Middle frontal gyrus (tissue), 1 donor: ENCODE measurements around the gene MMEL1.

ENCODE experiments used
- DNase-seq: peaks from one replicate; pipeline ENCODE4 v3.0.0-alpha.2; 2015; ENCODE audit warnings: low spot score; ENCODE audit errors: extremely low spot score

Gene MMEL1

DNA sequence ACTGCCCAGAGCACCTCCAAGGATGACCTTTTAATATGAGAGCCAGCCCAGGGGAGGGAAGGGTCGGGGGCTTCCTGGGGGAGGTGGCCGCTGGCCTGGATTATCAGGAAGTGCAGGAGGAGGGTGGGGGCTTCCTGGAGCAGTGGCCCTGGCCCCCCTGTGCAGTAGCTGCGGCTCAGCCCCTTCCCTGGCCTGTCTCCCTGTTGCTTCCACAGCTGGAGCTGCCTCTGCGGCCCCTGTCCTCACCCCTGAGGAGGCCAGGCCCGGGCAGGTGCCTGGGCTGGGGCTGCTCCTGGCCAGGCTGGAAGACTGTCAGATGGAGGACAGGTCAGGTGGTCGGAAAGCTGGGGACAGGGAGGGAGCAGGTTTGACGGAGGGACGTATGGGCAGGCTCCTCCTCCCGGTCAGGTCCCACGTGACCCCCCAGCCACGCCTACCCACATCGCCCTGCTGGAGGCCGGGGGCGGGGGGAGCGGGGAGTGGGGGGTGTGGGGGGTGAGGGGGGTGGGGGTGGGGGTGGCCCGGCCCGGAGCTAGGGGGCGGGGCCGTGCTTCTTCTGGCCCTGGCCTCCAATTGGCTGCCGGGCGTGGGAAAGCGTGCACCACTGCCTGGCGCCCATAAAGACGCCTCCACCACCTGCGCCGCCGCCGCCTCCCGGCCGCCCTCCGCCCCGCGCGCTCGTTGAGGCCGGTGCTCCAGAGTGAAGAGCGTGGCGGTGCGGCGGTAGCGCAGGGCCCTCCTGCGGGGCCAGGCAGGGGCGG, 86.9 kb downstream of the MMEL1 start:
- no peak for DNase-seq

DNA sequence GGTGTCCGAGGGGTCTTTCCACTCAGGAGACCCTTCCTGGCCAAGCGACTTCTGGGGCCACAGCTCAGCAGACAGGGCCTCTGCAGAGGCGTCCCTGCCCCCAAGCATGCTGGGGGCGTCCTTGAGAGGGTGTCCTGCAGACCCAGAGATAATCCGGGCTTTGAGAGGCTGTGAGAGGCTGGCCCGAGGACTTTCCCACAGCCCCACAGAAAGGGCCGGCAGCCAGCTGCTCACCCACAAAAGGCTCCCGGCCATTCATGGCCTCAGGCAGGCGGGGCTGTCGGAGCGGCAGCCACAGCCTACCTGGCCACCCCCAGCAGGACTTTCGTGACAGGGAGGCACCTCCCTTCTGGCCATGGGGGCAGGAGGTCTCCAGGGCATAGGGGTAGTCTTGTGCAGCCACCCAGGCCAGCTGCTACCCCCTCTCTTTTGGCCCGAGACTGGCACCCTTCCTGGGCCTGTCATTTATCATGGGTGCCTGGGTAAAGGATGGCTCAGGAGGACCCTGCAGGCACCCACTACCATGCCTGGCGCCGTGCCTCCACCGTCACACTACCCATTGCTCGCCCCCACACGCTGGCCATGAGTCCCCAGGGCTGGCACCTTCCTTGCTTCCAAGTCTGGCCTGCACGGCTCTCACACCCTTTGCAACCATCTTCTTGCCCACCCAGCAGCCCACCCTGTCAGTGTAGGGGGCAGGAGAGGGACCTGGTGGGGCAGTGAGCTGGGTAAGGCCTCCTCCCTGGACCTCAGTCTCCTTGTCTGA, 87.8 kb downstream of the MMEL1 start:
- DNase-seq, result no peak

DNA sequence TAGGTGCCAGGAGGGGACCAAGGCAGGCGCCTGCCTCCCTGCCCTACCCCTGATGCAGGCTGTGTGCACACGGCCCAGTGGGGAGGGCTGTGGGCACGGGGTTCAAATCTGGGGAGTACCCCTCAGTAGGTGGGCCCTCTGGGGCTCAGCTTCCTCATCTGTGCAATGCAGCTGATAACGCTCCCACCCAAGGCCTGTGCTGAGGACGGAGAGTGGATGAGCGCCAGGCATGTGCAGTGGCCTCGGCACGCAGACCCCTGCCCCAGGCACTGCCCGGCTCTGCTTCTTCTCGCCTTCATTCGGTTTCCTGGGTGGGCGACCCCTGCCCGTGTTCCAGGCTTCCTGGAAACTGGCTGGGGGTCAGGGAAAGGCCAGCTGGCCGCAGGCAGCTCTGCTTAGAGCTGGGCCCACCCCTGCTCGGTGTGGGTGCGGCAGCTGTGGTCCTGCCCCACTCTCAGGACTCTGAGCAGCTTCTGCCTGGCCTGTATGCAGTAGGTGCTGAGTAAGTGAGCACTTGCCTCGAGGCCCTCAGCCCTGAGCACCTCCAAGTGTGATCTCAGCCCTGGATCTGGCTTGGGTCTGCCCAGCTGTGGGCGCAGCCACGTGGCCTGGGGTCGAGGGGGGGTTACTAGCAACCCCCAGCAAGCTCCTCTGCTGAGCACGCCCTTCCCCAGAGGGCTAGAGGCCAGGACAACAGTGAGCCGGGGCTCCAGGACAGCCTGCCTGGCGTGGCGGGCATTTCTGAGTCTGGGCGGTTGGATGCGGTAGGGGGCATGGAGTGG, 88.5 kb downstream of the MMEL1 start:
- DNase-seq, result no peak

DNA sequence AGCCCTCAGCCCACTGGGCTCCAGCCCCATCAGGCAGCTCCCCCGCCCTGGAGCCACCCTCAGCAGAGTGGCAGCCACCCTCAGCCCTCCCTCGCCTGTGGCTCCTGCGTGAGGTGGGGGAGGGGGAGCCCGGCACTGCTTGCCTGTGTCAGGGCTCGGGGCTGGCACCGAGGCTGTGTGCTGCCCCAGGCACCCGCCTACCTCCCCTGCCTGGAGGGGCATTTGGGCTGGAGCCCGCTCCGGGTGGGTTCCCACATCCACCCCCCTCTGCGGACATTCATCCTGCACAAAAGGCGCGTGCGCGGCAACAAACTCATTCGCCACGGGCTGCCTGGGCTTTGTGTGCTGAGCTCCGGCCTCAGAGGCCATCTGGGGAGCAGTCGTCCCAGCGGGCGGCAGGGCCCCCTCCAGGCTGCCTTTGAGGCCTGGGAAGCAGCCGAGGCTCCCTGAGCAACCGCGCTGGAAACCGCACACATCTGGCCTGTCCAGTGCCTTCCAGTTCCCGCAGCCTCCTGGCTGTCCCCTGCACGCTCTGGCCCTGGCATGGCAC, 89.2 kb downstream of the MMEL1 start:
- DNase-seq, result no peak

DNA sequence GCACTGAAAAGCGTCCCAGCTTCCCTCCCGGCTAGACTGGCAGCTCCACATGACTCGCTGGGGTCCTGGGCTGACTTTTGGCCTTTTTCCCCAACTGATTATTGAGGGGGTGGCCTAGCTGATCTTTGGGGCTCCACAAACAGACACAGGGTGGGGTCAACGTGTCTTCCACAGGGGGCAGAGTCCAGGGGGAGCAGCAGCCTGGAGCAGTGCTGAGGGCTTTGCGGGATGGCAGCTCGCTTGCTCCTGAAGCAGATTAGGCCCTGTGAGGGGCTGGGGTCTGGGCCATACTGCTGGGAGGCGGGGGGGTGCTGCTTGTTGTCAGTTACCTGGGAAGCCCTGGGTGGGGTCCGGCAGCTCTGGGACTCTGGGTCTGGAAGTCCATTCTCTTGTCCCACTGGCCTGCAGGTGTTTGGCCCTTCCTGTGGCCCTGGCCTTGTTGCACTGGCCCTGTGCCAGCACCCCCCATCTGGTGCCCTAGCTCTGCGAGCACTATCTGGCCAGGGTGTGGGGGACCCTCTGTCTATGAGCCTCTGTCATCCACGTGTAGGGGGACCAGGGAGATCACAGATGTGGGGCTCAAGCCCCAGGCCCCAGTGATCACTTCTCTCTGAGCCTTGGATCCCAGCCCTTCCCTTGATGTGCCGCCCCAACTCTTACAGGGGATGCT, 90.4 kb downstream of the MMEL1 start:
- no peak for DNase-seq

DNA sequence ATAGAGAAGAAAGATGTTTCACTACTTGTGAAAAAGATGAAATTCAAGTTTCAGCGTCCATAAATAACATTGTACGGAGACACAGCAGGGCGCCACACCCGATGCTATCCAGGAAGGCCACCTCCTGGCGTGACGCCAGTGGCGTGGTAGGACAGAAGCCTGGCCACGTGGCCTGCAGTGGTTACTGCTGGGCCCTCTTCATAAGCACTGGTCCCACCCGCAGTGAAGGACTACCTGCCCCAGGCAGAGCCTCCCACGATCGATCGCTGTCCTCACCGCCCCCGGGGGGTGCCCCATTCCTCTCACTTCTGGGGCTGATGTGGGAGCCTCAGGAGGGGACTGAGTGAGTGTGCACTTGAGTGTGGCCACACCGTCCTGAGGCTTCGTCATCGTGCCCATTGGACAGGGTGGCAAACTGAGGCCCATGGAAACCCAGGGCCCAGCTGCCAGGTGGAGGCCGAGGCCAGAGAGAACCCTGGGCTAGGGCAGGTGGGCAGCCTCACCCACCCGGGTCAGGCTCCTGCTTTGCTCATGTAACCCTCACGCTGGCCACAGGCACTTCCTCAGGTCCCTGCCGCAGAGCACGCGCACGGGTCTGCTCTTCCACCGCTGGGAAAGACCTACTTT, 91.1 kb downstream of the MMEL1 start:
- DNase-seq, result no peak

DNA sequence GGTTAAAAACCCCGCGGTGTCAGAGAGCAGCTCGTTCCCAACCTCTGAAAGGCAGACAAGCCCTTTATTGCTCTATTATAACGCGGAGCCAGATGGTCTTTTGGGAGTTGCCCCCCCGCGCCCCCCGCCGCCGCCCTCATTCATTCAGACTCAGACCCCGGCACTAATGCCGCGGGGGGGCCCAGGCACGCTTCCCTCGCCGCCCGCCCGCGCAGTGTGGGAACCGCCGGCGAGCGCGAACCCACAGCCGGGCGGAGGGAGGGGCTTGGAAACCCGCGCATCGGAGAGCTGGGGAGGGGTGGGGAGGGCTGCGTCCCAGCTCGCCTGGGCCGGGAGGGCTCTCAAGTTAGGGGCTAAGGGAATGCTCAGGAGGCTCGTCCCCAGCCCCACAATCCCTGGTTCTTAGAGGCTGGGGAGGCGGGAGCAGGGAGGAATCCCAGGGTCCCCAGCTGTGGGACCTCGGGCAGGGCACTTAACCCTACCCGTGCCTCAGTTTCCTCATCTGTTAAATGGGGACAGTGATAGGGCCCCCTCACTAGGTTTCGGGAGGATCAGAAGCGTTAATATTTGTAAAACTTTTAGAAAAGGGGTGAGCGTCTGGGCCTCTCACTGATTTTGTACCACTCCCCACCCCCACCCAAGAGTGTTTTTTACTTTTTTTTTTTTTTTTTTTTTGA, 91.9 kb downstream of the MMEL1 start:
- DNase-seq, result no peak
